ENCODE results near the gene SLC35A5. TPM values are rescaled to one million over a fixed set of nuclear protein-coding genes. Genes with fewer than 3 reads are reported as not detected.

SLC35A5 gene
- total and polyA plus RNA-seq, 9 of the 15 experiments (the other 6 are each of a cell fraction or from before 2014, with no cell fraction given) = 4.0 to 13.0 (median 9.7) TPM

DNA sequence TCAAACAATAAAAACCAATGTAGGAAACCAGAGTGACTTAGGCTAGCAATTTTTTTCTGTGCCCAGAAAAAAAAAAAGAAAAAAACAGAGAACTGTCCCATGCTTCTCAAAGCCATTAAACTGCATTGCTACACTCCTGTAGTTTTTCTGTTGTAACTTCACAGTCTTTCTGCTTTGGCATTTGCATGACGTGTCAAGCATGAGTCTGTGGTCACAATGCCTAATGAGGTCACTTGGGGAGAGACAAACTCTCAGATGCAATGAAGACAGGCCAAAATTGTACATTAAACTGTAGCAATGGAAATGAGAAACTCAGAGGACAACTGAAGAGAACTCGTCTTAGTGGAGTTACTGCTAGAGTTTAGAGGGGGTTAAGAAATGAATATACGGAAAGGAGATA, 48.3 kb downstream of the SLC35A5 start (continued):
- TF ChIP-seq, protein P1, sequence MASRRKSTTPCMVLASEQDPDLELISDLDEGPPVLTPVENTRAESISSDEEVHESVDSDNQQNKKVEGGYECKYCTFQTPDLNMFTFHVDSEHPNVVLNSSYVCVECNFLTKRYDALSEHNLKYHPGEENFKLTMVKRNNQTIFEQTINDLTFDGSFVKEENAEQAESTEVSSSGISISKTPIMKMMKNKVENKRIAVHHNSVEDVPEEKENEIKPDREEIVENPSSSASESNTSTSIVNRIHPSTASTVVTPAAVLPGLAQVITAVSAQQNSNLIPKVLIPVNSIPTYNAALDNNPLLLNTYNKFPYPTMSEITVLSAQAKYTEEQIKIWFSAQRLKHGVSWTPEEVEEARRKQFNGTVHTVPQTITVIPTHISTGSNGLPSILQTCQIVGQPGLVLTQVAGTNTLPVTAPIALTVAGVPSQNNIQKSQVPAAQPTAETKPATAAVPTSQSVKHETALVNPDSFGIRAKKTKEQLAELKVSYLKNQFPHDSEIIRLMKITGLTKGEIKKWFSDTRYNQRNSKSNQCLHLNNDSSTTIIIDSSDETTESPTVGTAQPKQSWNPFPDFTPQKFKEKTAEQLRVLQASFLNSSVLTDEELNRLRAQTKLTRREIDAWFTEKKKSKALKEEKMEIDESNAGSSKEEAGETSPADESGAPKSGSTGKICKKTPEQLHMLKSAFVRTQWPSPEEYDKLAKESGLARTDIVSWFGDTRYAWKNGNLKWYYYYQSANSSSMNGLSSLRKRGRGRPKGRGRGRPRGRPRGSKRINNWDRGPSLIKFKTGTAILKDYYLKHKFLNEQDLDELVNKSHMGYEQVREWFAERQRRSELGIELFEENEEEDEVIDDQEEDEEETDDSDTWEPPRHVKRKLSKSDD (conservative IDR thresholded peaks at IDR 0.05; ENCODE audit: low read length) = no peak
- TF ChIP-seq, protein P2, sequence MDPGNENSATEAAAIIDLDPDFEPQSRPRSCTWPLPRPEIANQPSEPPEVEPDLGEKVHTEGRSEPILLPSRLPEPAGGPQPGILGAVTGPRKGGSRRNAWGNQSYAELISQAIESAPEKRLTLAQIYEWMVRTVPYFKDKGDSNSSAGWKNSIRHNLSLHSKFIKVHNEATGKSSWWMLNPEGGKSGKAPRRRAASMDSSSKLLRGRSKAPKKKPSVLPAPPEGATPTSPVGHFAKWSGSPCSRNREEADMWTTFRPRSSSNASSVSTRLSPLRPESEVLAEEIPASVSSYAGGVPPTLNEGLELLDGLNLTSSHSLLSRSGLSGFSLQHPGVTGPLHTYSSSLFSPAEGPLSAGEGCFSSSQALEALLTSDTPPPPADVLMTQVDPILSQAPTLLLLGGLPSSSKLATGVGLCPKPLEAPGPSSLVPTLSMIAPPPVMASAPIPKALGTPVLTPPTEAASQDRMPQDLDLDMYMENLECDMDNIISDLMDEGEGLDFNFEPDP (CRISPR knock-in tag; IDR thresholded peaks at IDR 0.05) = no peak
- TF ChIP-seq IFI16 (CRISPR knock-in tag; IDR thresholded peaks at IDR 0.05) = no peak
- TF ChIP-seq CREBBP (IDR thresholded peaks at IDR 0.05; ENCODE audit: low read depth, low read length) = no peak
- no peak for TF ChIP-seq ZNF174 (CRISPR knock-in tag; IDR thresholded peaks at IDR 0.05)
- TF ChIP-seq FOXJ2 (tag; IDR thresholded peaks at IDR 0.05) = no peak
- TF ChIP-seq OTX1 (CRISPR knock-in tag; IDR thresholded peaks at IDR 0.05) = no peak
- TF ChIP-seq ZNF431 (CRISPR knock-in tag; IDR thresholded peaks at IDR 0.05) = no peak
- TF ChIP-seq CEBPG (CRISPR knock-in tag; IDR thresholded peaks at IDR 0.05) = no peak
- peak in 1 of 2 experiments; percentile 42; a peak in 2 of 4 replicates for TF ChIP-seq CEBPG (tag; conservative IDR thresholded peaks at IDR 0.05 in 1 of 2, IDR thresholded peaks at IDR 0.05 in 1 of 2)
- no peak for TF ChIP-seq PCBP2 (IDR thresholded peaks at IDR 0.05; ENCODE audit: low read depth, low read length, poor library complexity, severe bottlenecking)
- no peak for TF ChIP-seq CC2D1A (IDR thresholded peaks at IDR 0.05)
- no peak for TF ChIP-seq HSF4 (CRISPR knock-in tag; IDR thresholded peaks at IDR 0.05; ENCODE audit: borderline replicate concordance)
- no peak for TF ChIP-seq RBBP5 (IDR thresholded peaks at IDR 0.05; ENCODE audit: borderline replicate concordance, insufficient read depth, low read length, poor library complexity, severe bottlenecking)
- TF ChIP-seq RCOR1 (IDR thresholded peaks at IDR 0.05; ENCODE audit: borderline replicate concordance in 1 of 2, low read depth in 2 of 2, low read length in 2 of 2) = no peak
- TF ChIP-seq, protein P3, sequence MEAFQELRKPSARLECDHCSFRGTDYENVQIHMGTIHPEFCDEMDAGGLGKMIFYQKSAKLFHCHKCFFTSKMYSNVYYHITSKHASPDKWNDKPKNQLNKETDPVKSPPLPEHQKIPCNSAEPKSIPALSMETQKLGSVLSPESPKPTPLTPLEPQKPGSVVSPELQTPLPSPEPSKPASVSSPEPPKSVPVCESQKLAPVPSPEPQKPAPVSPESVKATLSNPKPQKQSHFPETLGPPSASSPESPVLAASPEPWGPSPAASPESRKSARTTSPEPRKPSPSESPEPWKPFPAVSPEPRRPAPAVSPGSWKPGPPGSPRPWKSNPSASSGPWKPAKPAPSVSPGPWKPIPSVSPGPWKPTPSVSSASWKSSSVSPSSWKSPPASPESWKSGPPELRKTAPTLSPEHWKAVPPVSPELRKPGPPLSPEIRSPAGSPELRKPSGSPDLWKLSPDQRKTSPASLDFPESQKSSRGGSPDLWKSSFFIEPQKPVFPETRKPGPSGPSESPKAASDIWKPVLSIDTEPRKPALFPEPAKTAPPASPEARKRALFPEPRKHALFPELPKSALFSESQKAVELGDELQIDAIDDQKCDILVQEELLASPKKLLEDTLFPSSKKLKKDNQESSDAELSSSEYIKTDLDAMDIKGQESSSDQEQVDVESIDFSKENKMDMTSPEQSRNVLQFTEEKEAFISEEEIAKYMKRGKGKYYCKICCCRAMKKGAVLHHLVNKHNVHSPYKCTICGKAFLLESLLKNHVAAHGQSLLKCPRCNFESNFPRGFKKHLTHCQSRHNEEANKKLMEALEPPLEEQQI (IDR thresholded peaks at IDR 0.05) = no peak
- TF ChIP-seq NCOA1 (IDR thresholded peaks at IDR 0.05; ENCODE audit: low read depth) = peak; percentile 44; the same call in 1 of the 2 replicates
- TF ChIP-seq U2AF1 (optimal IDR thresholded peaks at IDR 0.05; ENCODE audit: low read depth, low read length) = no peak
- no peak for TF ChIP-seq ESRRB (CRISPR knock-in tag; IDR thresholded peaks at IDR 0.05; ENCODE audit: borderline replicate concordance)
- TF ChIP-seq PTTG1 (tag; IDR thresholded peaks at IDR 0.05; ENCODE audit: low read depth) = no peak
- no peak for TF ChIP-seq EWSR1 (IDR thresholded peaks at IDR 0.05; ENCODE audit: borderline replicate concordance, low read depth, partially characterized antibody)
- TF ChIP-seq CHD1 (IDR thresholded peaks at IDR 0.05; ENCODE audit: low read length) = no peak

Measured in K562 (cell line).